Keratinocyte (primary cell): ENCODE results near the gene CCND2.

Experiments
- CTCF ChIP-seq, 3 experiments: IDR thresholded peaks in 1 of 3; conservative IDR thresholded peaks in 1 of 3; optimal IDR thresholded peaks in 1 of 3; 2 replicates in 2 of 3; 3 replicates in 1 of 3; pipeline versions ENCODE3 to v1.5.1; 2011; ENCODE audit warnings: low read length in 3 of 3, mild to moderate bottlenecking in 3 of 3, moderate library complexity in 2 of 3, control low read depth in 1 of 3, inconsistent platforms in 1 of 3; ENCODE audit not compliant: insufficient read depth in 2 of 3; ENCODE audit errors: extremely low read depth in 1 of 3
- EZH2 ChIP-seq: IDR thresholded peaks from one replicate; pipeline ENCODE4 v1.6.1; 2012; ENCODE audit warnings: inconsistent platforms, mild to moderate bottlenecking, low read length, moderate library complexity

DNA sequence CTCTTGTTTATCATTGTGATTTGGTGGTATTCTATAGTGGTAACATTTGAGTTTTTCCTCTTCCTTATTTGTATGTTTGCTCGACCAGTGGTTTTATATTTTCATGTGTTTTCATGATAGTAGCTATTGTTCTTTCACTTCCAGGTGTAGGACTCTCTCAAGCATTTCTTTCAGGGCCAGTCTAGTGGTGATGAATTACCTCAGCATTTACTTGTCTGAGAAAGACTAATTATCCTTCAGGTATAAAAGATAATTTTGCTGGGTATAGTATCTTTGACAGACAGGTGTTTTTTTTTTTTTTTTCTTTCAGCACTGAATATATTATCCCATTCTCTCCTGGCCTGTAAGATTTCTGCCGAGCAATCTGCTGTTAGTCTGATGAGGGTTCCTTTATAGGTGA lies 35.0 kb upstream of the CCND2 start:
- TF ChIP-seq CTCF (optimal IDR thresholded peaks at IDR 0.05 in 1 of 3, IDR thresholded peaks at IDR 0.05 in 1 of 3, conservative IDR thresholded peaks at IDR 0.05 in 1 of 3; ENCODE audit: extremely low read depth in 1 of 3, insufficient read depth in 2 of 3, low read length in 3 of 3) = no peak
- TF ChIP-seq EZH2 = no peak
